A549 treated with RU486 at 1 μM for 4 hours (cell line): ENCODE results near the gene USP37. TPM values are rescaled to one million over a fixed set of nuclear protein-coding genes. Genes with fewer than 3 reads are reported as not detected.

ENCODE experiments used
- total RNA-seq: library from RNA; stranded (reverse); fragments of 200-300 nt; extraction: Qiagen RNA extraction; gene quantifications from 5 replicates; pipeline ENCODE4 v1.2.3, GENCODE V29; 2022; ENCODE audit warnings: low read depth

USP37 gene
- total RNA-seq = 4.5 to 5.7 TPM (median 5.4 TPM) in 5 replicates

DNA sequence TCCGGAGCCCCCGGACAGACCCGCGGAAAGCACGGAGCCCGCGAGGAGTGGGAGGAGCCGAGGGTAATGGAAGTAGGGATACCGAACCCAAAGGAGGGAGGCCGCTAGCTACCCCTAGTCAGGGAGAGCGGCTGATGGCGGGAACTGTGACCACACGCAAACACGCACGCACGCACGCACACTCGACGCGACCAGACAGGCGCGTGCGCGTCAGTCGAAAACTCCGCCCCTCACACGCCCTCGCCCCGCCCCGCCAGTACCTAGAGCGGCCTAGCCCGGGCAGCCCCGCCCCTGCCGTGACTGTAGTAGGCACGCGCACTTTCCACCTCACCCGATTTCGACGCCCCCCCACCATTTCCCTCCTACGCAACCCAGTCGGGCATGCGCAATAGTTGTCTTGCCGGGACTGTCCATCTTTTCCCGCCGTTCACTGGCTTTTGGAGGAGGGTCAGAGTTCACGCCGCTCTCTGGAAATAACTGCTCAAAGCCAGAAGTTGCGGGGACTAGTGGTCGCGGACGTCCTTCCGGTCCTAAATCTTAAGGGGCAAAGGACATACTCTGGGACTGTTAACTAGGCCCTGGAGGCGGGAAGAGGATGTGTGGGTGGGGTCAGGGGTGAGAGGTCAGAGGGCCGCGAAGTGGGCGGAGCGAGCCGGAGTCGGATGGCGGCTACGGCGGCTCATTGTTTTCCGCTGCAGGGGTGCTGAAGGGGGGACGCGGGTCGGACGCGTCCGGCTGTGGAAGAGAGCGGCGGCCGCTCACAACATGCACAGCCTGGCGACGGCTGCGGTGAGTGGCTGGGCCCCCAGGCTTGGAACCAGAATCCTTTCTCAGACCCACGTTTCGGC is at the start of gene USP37, which contains the start of gene CNOT9:
Gene USP37 (minus strand): TSS at position 162 of the 848 bp plus-strand sequence. CDS start 9,698 bp downstream, outside the sequence.
Gene CNOT9 (plus strand): TSS at position 650 of the 848 bp plus-strand sequence. CDS start 116 bp downstream, at position 766.

DNA sequence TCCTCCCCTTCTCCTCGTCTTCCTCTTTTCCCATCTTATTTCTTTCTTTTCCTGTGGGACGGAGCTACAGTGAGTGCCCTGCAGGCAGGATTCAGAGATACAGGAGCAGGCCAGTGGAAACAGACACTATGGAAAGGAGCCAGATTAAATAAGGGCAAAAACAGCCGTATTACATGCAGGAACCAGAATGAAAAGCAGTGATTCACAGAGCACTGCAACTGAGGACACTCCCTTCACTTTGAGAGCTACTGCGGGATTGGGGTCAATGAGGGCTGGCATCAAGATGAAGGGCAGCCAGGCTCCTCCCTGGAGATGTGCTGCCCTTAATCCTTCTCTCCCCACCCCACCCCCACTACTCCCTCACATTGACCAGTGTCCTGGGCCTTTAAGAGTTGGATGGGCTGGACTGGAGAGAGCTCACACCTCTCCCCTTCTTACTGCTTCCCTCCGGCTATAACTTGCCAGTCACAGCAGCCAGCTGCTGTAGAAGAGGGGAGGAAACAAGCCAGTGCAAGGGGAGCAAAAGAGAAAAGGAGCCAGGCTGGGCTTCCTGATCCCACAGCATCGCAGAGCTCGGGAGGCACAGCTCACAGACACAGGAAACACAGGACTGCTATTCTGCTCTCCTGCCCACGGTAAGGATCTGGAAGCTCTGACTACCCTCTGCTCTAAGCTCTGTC is 39.4 kb upstream of the USP37 start, which contains the start of gene PLCD4:
Gene PLCD4 (plus strand): TSS at position 464 of the 680 bp plus-strand sequence. CDS start 7,841 bp downstream, outside the sequence.

GRCh38 chr2:218418717-218419458 is 149.3 kb downstream of the USP37 start, which contains the start of gene VIL1:
VIL1 (plus strand) TSS chr2:218419123; CDS start chr2:218423779, 4,656 bp downstream.

Other genes with a start within 250 kb of the USP37 start
- 0.20 TPM in 1 of 5 replicates, not detected in the others for gene CATIP, start 211.5 kb downstream of the USP37 start, total RNA-seq
- 0.16 to 0.27 TPM (median 0.21 TPM) in 5 replicates for gene SLC11A1, start 186.1 kb downstream of the USP37 start, total RNA-seq
- 57.9 to 72.9 TPM (median 69.3 TPM) in 5 replicates for gene CTDSP1, start 168.5 kb downstream of the USP37 start, total RNA-seq
- gene VIL1, start 149.2 kb downstream of the USP37 start, total RNA-seq = 0.13 to 0.42 TPM (median 0.25 TPM) in 5 replicates
- 41.8 to 50.1 TPM (median 43.6 TPM) in 5 replicates for gene CNOT9, start 488 bp upstream of the USP37 start, total RNA-seq
- gene PLCD4, start 39.5 kb upstream of the USP37 start, total RNA-seq = 0.29 to 0.71 TPM (median 0.53 TPM) in 5 replicates
- 12.5 to 17.7 TPM (median 15.2 TPM) in 5 replicates for gene ZNF142, start 91.3 kb upstream of the USP37 start, total RNA-seq
- 39.0 to 53.1 TPM (median 42.4 TPM) in 5 replicates for gene BCS1L, start 91.3 kb upstream of the USP37 start, total RNA-seq
- 47.0 to 59.1 TPM (median 47.9 TPM) in 5 replicates for gene RNF25, start 103.7 kb upstream of the USP37 start, total RNA-seq
- 8.6 to 13.8 TPM (median 12.4 TPM) in 5 replicates for gene STK36, start 103.7 kb upstream of the USP37 start, total RNA-seq
- gene TTLL4, start 142.5 kb upstream of the USP37 start, total RNA-seq = 25.1 to 30.9 TPM (median 29.3 TPM) in 5 replicates
- 0.10 to 0.18 TPM (median 0.17 TPM) in 5 replicates for gene CYP27A1, start 213.8 kb upstream of the USP37 start, total RNA-seq